Central memory CD8-positive, alpha-beta T cell (primary cell): ENCODE results near the gene FAM78A.
A peak's percentile ranks its signal among the peaks of the same experiment; 100 is the strongest.

Source experiments
- ATAC-seq: fragments of 150-1000 bp; cut with Tn5 transposase; replicated peaks from 2 replicates; pipeline ENCODE4 v1.10.0; 2022; ENCODE audit warnings: mild to moderate bottlenecking, moderate FRiP score, moderate number of reproducible peaks; ENCODE audit not compliant: poor library complexity, severe bottlenecking; ENCODE audit errors: extremely low read depth
- DNase-seq, 2 donors: peaks; one replicate each; pipeline ENCODE4 v3.0.0; 2021; ENCODE audit warnings: low spot score in 2 of 2
- H3K27ac Mint-ChIP-seq: one replicate; pipeline ENCODE4 v1.8.0; 2022; ENCODE audit warnings: low read depth, mild to moderate bottlenecking, moderate library complexity, mixed read lengths
- H3K27me3 Mint-ChIP-seq: one replicate; pipeline ENCODE4 v1.8.0; 2022; ENCODE audit warnings: mixed read lengths
- H3K36me3 Mint-ChIP-seq: one replicate; pipeline ENCODE4 v1.8.0; 2022; ENCODE audit warnings: mild to moderate bottlenecking, moderate library complexity, mixed read lengths; ENCODE audit not compliant: insufficient read depth
- H3K4me1 Mint-ChIP-seq: one replicate; pipeline ENCODE4 v1.8.0; 2022; ENCODE audit warnings: mixed read lengths
- H3K4me3 Mint-ChIP-seq: one replicate; pipeline ENCODE4 v1.8.0; 2022; ENCODE audit warnings: mild to moderate bottlenecking, moderate library complexity, mixed read lengths
- H3K9me3 Mint-ChIP-seq: one replicate; pipeline ENCODE4 v1.8.0; 2022; ENCODE audit warnings: mixed read lengths

FAM78A gene

DNA sequence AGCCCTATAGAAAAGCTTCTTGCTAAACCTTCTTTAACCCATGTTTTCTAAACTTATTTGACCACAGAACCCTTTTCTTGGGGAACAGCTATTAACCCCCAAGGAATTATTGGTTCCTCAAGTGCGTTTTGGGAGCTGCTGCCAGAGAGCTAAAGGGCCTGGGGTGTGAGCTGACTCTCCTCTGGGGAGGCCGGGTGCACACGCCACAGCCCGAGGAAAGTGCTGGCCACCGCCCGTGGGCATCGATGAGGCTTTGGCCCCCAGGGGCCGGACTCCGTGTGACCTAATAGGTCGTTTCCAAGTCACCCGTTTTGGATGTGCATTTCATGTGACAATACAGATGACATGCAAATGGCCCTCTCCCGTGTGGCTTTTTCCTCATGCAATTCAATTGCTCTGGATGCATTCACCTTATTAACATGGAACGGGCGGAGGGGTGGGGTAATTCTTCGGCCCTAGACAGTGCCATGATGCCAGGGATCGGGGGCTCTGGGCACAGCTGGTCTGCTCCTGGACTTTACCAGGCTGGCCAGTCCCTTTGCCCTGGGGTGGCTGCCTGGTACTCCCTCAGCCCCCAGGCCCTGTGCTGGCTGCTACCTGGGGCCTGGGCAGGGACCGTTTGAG lies 32.7 kb upstream of the FAM78A start:
- H3K27ac Mint-ChIP-seq, result no peak overlapping the region
- H3K27me3 Mint-ChIP-seq, result no peaks in the 10 kb centered on the region
- no peaks in the 10 kb centered on the region for H3K9me3 Mint-ChIP-seq
- no peak overlapping the region for H3K4me3 Mint-ChIP-seq
- no peaks in the 10 kb centered on the region for H3K36me3 Mint-ChIP-seq
- no peak for ATAC-seq
- peaks cover 11% of the 10 kb centered on the region for H3K4me1 Mint-ChIP-seq
- no peak for DNase-seq

DNA sequence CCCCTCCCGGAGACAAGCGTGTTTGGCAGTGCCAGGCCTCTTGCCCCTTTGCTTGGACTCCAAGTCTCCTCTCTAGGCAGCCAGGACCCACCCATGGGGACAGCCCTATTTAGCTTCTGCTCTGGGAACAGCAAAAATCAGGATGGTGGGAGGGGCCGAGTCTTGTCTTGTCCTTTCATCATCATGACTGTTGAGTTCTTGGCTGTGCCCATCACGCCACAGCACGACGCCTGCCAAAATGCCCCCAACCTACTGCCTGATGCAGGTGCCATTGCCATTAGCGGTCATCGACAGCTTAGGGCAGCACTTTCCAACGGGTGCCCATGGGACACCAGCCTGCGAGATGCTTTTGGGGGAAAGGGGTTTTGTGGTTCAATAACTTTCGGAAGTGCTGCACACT lies 32.1 kb upstream of the FAM78A start:
- no peak for ATAC-seq
- Mint-ChIP-seq H3K27ac (no peak overlapping the region), H3K4me3 (no peak overlapping the region), H3K36me3 (no peaks in the 10 kb centered on the region), H3K9me3 (no peaks in the 10 kb centered on the region), H3K27me3 (no peaks in the 10 kb centered on the region), H3K4me1 (peaks cover 11% of the 10 kb centered on the region)
- no peak for DNase-seq

DNA sequence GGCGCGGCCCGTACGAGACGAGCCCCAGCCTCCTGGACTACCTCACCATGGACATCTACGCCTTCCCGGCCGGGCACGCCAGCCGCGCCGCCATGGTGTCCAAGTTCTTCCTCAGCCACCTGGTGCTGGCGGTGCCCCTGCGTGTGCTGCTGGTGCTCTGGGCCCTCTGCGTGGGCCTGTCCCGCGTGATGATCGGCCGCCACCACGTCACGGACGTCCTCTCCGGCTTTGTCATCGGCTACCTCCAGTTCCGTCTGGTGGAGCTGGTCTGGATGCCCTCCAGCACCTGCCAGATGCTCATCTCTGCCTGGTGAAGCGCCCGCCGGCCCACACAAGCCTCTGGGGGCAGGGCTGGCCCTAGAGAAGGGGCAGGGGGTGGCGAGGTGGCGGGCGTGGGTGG lies 31.7 kb upstream of the FAM78A start:
- peaks cover 11% of the 10 kb centered on the region for H3K4me1 Mint-ChIP-seq
- H3K27me3 Mint-ChIP-seq, result no peaks in the 10 kb centered on the region
- DNase-seq (no peak), ATAC-seq (no peak)
- no peaks in the 10 kb centered on the region for H3K36me3 Mint-ChIP-seq
- H3K4me3 Mint-ChIP-seq, result no peak overlapping the region
- H3K27ac Mint-ChIP-seq, result no peak overlapping the region
- no peaks in the 10 kb centered on the region for H3K9me3 Mint-ChIP-seq

DNA sequence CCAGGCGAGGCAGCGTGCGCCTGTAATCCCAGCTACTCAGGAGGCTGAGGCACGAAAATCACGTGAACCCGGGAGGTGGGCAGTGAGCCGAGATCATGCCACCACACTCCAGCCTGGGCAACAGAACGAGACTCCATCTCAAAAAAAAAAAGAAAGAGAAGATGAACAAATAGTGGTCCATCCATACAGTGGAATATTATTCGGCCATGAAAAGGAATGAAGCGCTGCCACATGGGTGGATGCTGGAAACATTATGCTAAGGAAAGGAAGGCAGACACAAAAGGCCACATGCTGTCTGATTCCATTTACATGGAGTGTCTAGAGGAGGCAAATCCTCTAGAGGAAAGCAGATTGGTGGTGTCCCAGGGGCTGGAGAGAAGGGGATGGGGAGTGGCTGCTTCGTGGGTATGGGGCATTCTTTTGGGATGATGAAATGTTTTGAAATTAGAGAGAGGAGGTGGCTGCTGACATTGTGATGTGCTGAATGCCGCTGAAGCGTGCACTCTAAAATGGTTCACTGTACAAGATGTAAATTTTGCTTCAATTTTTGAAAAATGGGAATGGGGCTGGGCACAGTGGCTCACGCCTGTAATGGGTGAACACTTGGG lies 30.2 kb upstream of the FAM78A start:
- DNase-seq, result no peak
- Mint-ChIP-seq H3K36me3 (no peaks in the 10 kb centered on the region), H3K27me3 (no peaks in the 10 kb centered on the region), H3K9me3 (no peaks in the 10 kb centered on the region), H3K4me1 (peaks cover 11% of the 10 kb centered on the region), H3K27ac (no peak overlapping the region), H3K4me3 (no peak overlapping the region)
- no peak for ATAC-seq

DNA sequence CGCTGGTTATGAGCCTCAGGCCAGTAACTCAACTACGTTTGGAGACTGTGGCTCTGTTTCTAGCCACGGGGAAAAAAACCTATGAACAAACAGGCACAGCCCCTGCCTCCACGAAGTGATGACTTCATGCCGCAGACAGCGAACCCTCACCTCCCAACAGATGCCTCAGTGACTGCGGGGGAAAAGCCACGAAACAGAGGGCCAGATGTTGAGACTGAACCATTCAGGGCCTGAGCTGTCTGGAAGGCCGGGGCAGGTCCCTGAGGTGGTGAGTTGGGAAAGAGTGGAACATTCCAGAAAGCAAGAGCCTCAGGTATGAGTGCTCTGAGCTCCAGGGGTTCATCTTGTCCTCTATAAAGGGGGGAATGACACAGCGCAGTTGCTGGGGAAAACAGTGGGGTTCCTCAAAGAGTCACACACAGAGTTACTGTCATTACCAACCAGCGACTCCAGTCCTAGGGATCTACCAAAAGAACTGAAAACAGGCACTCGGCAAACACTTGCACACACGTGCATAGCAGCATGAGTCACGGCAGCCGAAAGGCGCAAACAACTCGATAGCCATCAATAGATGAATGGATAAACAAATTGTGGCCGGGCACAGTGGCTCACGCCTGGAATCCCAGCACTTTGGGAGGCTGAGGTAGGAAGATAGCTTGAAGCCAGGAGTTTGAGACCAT lies 28.5 kb upstream of the FAM78A start:
- Mint-ChIP-seq H3K36me3 (no peaks in the 10 kb centered on the region), H3K9me3 (no peaks in the 10 kb centered on the region), H3K4me1 (no peaks in the 10 kb centered on the region), H3K4me3 (no peak overlapping the region), H3K27me3 (no peaks in the 10 kb centered on the region), H3K27ac (peak overlapping the region; percentile 35)
- DNase-seq (no peak), ATAC-seq (no peak)

DNA sequence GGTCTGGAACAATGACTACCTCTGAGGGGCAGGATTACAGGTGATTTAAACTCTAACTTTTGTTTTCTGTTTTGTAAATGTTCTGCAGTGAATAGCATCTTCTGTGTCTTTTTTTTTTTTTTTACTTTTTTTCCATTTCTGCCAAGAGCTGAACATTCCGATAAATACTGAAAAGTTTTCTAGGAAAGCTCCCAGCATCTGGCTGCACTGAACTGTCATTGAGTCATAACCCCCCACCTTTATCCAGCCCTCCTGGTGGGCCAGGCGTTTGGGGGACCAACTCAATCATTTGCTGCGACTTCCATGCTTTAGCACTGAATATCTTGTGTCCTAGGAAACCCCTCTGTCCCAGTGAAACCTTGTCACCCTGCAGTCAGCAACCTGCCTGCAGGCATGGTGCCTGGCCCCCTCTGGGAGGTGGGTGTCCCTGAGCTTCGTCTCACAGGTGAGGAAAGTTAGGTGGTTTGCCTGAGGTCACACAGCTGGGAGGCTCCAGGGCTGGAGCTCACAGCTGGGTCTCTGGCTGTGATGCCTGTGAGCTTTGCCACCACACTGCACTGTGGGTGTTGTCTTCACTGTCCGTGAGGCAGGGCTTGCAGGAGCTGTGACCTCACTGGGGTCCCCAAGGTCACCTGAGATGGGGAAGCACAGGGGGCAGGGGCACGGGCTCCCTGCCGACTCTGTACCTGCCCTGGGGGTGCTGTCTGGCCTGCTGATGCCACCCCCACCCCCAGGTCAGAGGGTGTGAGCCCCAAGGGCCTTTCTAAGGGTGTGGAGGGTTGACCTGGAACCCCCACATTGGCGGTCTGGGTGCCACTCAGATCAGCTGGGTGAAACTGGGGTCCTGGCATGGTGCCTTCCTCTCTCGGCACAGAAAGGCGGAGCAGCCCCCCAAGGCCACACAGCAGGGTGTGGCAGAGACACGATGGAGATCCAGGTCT lies 27.3 kb upstream of the FAM78A start:
- no peaks in the 10 kb centered on the region for H3K9me3 Mint-ChIP-seq
- no peaks in the 10 kb centered on the region for H3K36me3 Mint-ChIP-seq
- no peak for DNase-seq
- H3K27me3 Mint-ChIP-seq, result no peaks in the 10 kb centered on the region
- H3K27ac Mint-ChIP-seq, result peak overlapping the region; percentile 35
- no peaks in the 10 kb centered on the region for H3K4me1 Mint-ChIP-seq
- no peak for ATAC-seq
- H3K4me3 Mint-ChIP-seq, result no peak overlapping the region

DNA sequence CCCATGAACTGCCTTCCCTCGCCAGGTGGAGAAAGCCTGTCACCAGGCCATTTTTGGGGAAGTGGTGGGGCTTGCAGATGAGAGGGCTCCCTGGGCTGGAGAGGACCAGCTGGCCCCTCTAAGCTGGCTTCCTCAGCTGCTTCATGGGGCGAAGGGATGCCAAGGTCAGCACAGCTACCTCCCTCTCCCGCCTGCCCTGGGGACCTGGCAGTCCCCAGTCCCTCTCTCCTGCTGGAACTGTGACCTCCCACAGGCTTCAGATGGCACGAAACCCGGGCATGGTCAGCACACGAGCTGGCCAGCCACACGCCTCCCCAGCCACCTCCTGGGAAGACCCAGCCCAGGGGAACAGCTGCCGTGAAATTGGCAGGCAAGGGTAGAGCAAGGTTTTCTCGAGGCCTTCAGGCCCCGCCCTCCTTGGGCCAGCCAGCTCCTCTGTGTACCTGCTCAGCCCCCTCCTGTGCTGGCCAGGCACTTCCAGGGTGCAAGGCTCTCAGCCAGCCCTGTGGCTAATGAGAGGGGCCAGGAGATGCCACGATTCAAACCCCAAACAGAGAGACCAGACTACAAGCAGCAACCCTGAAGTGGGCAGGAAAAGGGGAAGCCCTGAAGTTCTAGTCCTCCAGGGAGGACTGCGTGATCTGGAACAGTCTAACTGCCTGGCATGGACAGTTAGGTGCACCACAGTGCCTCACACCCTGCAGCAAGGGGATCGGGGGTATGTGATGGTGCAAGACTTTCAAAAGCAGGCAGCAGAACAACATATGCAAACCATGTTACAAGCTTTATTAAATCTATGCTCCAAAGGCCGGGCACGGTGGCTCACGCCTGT lies 26.1 kb upstream of the FAM78A start:
- no peak for ATAC-seq

DNA sequence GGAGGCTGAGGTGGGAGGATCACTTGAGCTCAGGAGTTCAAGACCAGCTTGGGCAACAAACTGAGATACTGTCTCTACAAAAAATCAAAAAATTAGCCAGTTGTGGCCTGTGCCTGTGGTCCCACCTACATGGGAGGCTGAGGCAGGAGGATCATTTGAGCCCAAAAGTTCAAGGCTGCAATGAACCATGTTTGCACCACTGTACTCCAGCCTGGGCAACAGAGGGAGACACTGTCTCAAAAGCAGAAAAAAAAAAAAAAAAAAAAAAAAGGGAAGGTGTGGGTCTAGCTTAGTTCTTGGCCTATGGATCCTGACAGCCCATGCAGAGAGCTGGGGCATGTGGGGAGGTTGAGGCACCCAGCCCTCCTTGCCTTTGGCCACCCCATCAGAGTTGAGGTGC lies 24.1 kb upstream of the FAM78A start:
- no peak overlapping the region for H3K27ac Mint-ChIP-seq
- no peaks in the 10 kb centered on the region for H3K27me3 Mint-ChIP-seq
- H3K9me3 Mint-ChIP-seq, result no peaks in the 10 kb centered on the region
- ATAC-seq (no peak), DNase-seq (no peak)
- H3K36me3 Mint-ChIP-seq, result peaks cover 3% of the 10 kb centered on the region
- no peaks in the 10 kb centered on the region for H3K4me1 Mint-ChIP-seq
- H3K4me3 Mint-ChIP-seq, result no peak overlapping the region

More for the DNA sequence above, 26.1 kb upstream of the FAM78A start:
- Mint-ChIP-seq H3K9me3 (no peaks in the 10 kb centered on the region), H3K4me1 (no peaks in the 10 kb centered on the region), H3K4me3 (no peak overlapping the region), H3K27me3 (no peaks in the 10 kb centered on the region), H3K27ac (no peak overlapping the region), H3K36me3 (peaks cover under 1% of the 10 kb centered on the region)
- no peak for DNase-seq

DNA sequence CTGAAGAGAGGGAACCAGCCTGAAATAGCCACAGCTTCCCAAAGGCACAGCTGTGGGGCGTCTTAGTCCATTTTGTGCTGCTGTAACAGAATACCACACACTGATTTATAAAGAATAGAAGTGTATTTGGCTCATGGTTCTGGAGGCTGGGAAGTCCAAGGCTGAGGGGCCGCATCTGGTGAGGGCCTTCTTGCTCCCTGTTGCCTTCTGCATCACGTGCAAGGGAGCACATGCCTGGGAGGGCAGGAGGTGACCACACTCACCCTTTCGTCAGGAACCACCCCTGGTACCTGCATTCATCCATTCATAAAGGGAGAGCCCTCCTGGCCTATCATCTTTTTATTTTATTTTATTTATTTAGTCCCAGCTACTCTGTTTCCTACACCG lies 23.6 kb upstream of the FAM78A start:
- ATAC-seq, result no peak
- Mint-ChIP-seq H3K36me3 (peaks cover 3% of the 10 kb centered on the region), H3K9me3 (no peaks in the 10 kb centered on the region), H3K4me1 (no peaks in the 10 kb centered on the region), H3K27ac (no peak overlapping the region), H3K4me3 (no peak overlapping the region), H3K27me3 (no peaks in the 10 kb centered on the region)
- no peak for DNase-seq

DNA sequence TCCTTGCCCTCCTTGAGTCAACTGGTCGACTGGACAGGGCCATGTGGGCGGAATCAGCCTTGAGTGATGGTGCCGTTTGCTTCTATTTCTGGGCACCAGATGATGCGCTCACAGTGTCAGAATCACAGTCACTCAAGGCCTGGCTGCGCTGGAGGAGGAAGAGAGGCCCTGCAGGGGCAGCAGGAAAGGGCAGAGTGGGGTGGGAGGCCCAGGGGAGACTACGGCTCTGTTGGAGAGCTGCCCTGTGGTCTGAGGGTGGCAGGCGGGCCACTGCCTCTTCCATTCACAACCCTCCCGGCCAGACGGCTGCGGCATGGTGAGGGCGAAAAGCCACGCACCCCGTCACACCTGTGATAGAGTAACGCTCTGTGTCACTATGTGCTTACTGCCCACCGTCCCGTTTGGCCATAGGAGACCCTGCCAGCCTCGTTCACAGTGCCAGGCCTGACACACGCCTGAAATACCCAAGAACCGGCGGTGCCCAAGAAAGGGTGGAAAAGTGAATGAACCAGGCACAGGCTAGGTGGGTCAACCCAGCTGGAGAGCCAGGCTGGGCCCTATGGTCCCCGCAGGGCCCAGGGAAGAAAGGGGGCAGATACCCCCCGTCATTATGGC lies 23.1 kb upstream of the FAM78A start:
- ATAC-seq (no peak), DNase-seq (no peak)
- H3K36me3 Mint-ChIP-seq, result peaks cover 3% of the 10 kb centered on the region
- H3K9me3 Mint-ChIP-seq, result no peaks in the 10 kb centered on the region
- no peaks in the 10 kb centered on the region for H3K4me1 Mint-ChIP-seq
- H3K4me3 Mint-ChIP-seq, result no peak overlapping the region
- no peak overlapping the region for H3K27ac Mint-ChIP-seq
- H3K27me3 Mint-ChIP-seq, result no peaks in the 10 kb centered on the region

DNA sequence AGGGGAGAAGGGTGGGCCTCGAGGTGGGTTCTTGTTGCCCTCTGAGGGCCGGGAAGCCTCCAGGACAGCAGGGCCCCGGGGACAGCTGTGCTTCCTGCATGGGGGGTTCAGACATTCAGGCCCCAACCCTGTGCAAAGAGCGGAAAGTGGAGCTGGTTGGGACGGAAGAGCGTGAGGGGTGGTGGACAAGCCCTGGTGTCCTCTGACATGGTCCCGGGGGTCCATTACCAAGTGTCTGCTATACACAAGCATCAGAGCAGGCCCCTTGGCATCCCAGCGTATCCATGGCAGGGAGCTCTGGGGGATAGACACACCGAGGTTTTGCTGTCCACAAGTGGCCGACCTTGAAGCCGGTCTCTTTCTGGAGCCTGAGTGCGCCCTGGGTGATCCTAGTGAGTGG lies 22.5 kb upstream of the FAM78A start:
- Mint-ChIP-seq H3K36me3 (peaks cover 3% of the 10 kb centered on the region), H3K27ac (no peak overlapping the region), H3K4me3 (no peak overlapping the region), H3K4me1 (no peaks in the 10 kb centered on the region), H3K27me3 (no peaks in the 10 kb centered on the region), H3K9me3 (no peaks in the 10 kb centered on the region)
- no peak for ATAC-seq
- no peak for DNase-seq

DNA sequence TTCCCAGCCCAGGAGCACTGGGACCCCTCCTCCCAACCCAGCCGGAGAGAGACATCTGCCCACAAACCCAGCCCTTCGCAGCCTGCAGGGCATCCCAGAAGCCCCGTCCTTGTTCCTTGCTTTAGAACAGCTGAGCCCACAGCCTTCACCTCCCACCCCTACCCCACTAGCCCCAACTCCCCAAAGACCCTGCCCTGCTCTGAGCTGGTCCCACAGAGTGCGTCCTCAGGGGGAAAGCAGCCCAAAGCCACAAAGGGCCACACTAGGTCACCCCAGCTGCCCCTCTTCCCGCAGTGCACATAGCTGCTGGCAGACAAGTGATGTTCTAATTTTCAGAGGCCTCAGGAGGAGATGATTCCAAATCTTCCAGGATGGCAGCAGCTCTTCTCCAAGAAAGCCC lies 22.0 kb upstream of the FAM78A start:
- ATAC-seq, result no peak
- H3K27me3 Mint-ChIP-seq, result no peaks in the 10 kb centered on the region
- no peaks in the 10 kb centered on the region for H3K9me3 Mint-ChIP-seq
- H3K4me1 Mint-ChIP-seq, result no peaks in the 10 kb centered on the region
- H3K36me3 Mint-ChIP-seq, result peaks cover 3% of the 10 kb centered on the region
- H3K4me3 Mint-ChIP-seq, result no peak overlapping the region
- DNase-seq, result no peak
- no peak overlapping the region for H3K27ac Mint-ChIP-seq
